Aorta (tissue), 5 donors: Measurements from ENCODE around the gene NINJ2. TPM values are rescaled to one million over a fixed set of nuclear protein-coding genes. Genes with fewer than 3 reads are reported as not detected.
A peak's percentile ranks its signal among the peaks of the same experiment; 100 is the strongest.

Source experiments
- ATAC-seq: fragments of 200-7000 bp; cut with Tn5 transposase; one replicate; pipeline ENCODE4 v1.9.1; 2022; ENCODE audit warnings: moderate library complexity; ENCODE audit not compliant: low FRiP score
- DNase-seq, 2 donors: peaks; one replicate each; pipeline ENCODE4 v3.0.0-alpha.2; 2020
- H3K27ac ChIP-seq, 2 donors: one replicate each; pipeline ENCODE4 v1.5.1; 2013; ENCODE audit warnings: low read length in 2 of 2, mild to moderate bottlenecking in 2 of 2, moderate library complexity in 2 of 2, control low read depth in 1 of 2, inconsistent platforms in 1 of 2, low read depth in 1 of 2
- H3K27me3 ChIP-seq, 2 donors: one replicate each; pipeline ENCODE4 v1.6.1; 2013; ENCODE audit warnings: control low read depth in 1 of 2, low read length in 1 of 2, mild to moderate bottlenecking in 1 of 2, moderate library complexity in 1 of 2; ENCODE audit not compliant: insufficient read depth in 2 of 2, control insufficient read depth in 1 of 2
- H3K36me3 ChIP-seq, 2 donors: one replicate each; pipeline ENCODE4 v1.6.1; 2013; ENCODE audit warnings: control low read depth in 1 of 2, low read length in 1 of 2, mild to moderate bottlenecking in 1 of 2; ENCODE audit not compliant: insufficient read depth in 2 of 2, control insufficient read depth in 1 of 2
- H3K4me1 ChIP-seq, 2 donors: one replicate each; pipeline ENCODE4 v1.6.1; 2013; ENCODE audit warnings: low read length in 2 of 2, control low read depth in 1 of 2, mild to moderate bottlenecking in 1 of 2, moderate library complexity in 1 of 2; ENCODE audit not compliant: insufficient read depth in 2 of 2, control insufficient read depth in 1 of 2
- H3K4me3 ChIP-seq, 2 donors: one replicate each; pipeline ENCODE4 v1.5.1; 2013; ENCODE audit warnings: low read length in 2 of 2, control low read depth in 1 of 2, mild to moderate bottlenecking in 1 of 2
- H3K9me3 ChIP-seq: one replicate; pipeline ENCODE4 v1.6.1; 2013; ENCODE audit warnings: mild to moderate bottlenecking, low read length; ENCODE audit not compliant: control insufficient read depth
- WGBS, 2 donors: extraction: QIAGEN DNeasy Blood & Tissue Kit; methylation state at CpG; one replicate each; pipeline ENCODE4 v1.1.7; 2013; 5-methylcytosine and 5-hydroxymethylcytosine counted together
- intact Hi-C, 2 donors: fragments of 100-400 bp; cut with DNase I; formaldehyde crosslinking; loops; one replicate each; pipeline versions ENCODE4 v1.14.2 to v1.15.0; 2022
- polyA plus RNA-seq, 2 donors: library from polyadenylated mRNA; stranded (reverse); fragments of 200-250 nt; gene quantifications; one replicate each; pipeline ENCODE4 v1.2.3, GENCODE V29; 2013
- total RNA-seq, 2 donors: library from RNA; stranded (reverse); fragmentation: NEBNext Ultra II Directional; extraction: Animal tissue kit (Norgen Biotek cat#: 25700); gene quantifications; one replicate each; pipeline ENCODE4 v1.2.1, GENCODE V29; 2021
- donor health status: healthy with polysubstance abuse.
- donor health status: Bipolar disorder and iron deficiency.
- donor health status: DM: no; HTN: no; CAD: no.
- donor health status: DM: no; HTN: no; CAD: no.
- donor health status: DM: yes; HTN: yes; CAD: no.

The NINJ2 gene
- total and polyA plus RNA-seq, 4 donors, result 0.95 to 11.2 (median 4.9) TPM

- H3K4me1 ChIP-seq, result no peaks in the 10 kb centered on the region
- no peaks in the 10 kb centered on the region for H3K9me3 ChIP-seq
- DNase-seq, result peak; percentile 88 to 95
- peak; percentile 92 for ATAC-seq
- H3K36me3 ChIP-seq, result no peaks in the 10 kb centered on the region
- no peak overlapping the region for H3K4me3 ChIP-seq
- intact Hi-C loops, result loop anchor here (2.0 to 10.0 kb wide), 5 partner anchors 56 to 1009 kb away; no protein-coding TSS in a partner anchor
- WGBS, 2 donors, result 2 to 3% methylated on average over 39 of the region's 39 CpGs
- peak overlapping the region in 1 of 2 donors; percentile 58 for H3K27ac ChIP-seq
- H3K27me3 ChIP-seq, result no peaks in the 10 kb centered on the region
These were observed 87.2 kb downstream of the NINJ2 start for GRCh38 chr12:575948-576614.

GRCh38 chr12:575129-575502 is 88.1 kb downstream of the NINJ2 start:
- DNase-seq, result peak; percentile 54 to 77
- Histone ChIP-seq H3K27ac (no peak overlapping the region), H3K4me3 (no peak overlapping the region), H3K27me3 (no peaks in the 10 kb centered on the region), H3K4me1 (no peaks in the 10 kb centered on the region), H3K36me3 (no peaks in the 10 kb centered on the region), H3K9me3 (no peaks in the 10 kb centered on the region)
- intact Hi-C loops, result loop anchor here (2.0 to 10.0 kb wide), 5 partner anchors 57 to 1010 kb away; no protein-coding TSS in a partner anchor
- 82 to 87% methylated on average over 7 of the region's 7 CpGs for WGBS, 2 donors
- no peak for ATAC-seq

GRCh38 chr12:574475-575128 is 88.6 kb downstream of the NINJ2 start:
- intact Hi-C loops, result loop anchor here (2.0 to 10.0 kb wide), 6 partner anchors 58 to 1010 kb away; no protein-coding TSS in a partner anchor
- ATAC-seq, result no peak
- H3K36me3 ChIP-seq, result no peaks in the 10 kb centered on the region
- 65 to 77% methylated on average over 3 of the region's 3 CpGs for WGBS, 2 donors
- H3K27ac ChIP-seq, result no peak overlapping the region
- H3K4me3 ChIP-seq, result no peak overlapping the region
- DNase-seq, result peak in 1 of 2 donors; percentile 17
- no peaks in the 10 kb centered on the region for H3K4me1 ChIP-seq
- H3K9me3 ChIP-seq, result no peaks in the 10 kb centered on the region
- H3K27me3 ChIP-seq, result no peaks in the 10 kb centered on the region

GRCh38 chr12:573232-573631 is 90.0 kb downstream of the NINJ2 start:
- Histone ChIP-seq H3K36me3 (no peaks in the 10 kb centered on the region), H3K4me1 (no peaks in the 10 kb centered on the region), H3K4me3 (no peak overlapping the region), H3K9me3 (no peaks in the 10 kb centered on the region), H3K27ac (no peak overlapping the region), H3K27me3 (no peaks in the 10 kb centered on the region)
- intact Hi-C loops, result loop anchor here (5.0 to 10.0 kb wide), 3 partner anchors 239 to 1012 kb away; no protein-coding TSS in a partner anchor
- WGBS, 2 donors, result 90 to 92% methylated on average over 5 of the region's 5 CpGs
- DNase-seq (no peak), ATAC-seq (no peak)

GRCh38 chr12:572532-572899 is 90.7 kb downstream of the NINJ2 start:
- Histone ChIP-seq H3K4me3 (no peak overlapping the region), H3K36me3 (no peaks in the 10 kb centered on the region), H3K27ac (peak overlapping the region in 1 of 2 donors; percentile 81), H3K4me1 (no peaks in the 10 kb centered on the region), H3K9me3 (no peaks in the 10 kb centered on the region), H3K27me3 (no peaks in the 10 kb centered on the region)
- ATAC-seq, result no peak
- intact Hi-C loops, result loop anchor here (5.0 to 10.0 kb wide), 3 partner anchors 240 to 1012 kb away; no protein-coding TSS in a partner anchor
- peak in 1 of 2 donors; percentile 44 for DNase-seq
- 94% methylated on average over 3 of the region's 3 CpGs for WGBS, 2 donors

- DNase-seq (peak; percentile 55 to 79), ATAC-seq (no peak)
- no peaks in the 10 kb centered on the region for H3K27me3 ChIP-seq
- WGBS, 2 donors, result 52 to 54% methylated on average over 19 of the region's 19 CpGs
- peak overlapping the region; percentile 47 to 81 for H3K27ac ChIP-seq
- intact Hi-C loops, result loop anchor here (2.0 to 10.0 kb wide), 6 partner anchors 181 to 1013 kb away; partner anchors contain the start of gene WNK1 (in 1 of the 2)
- H3K4me3 ChIP-seq, result no peak overlapping the region
- H3K36me3 ChIP-seq, result no peaks in the 10 kb centered on the region
- H3K9me3 ChIP-seq, result no peaks in the 10 kb centered on the region
- no peaks in the 10 kb centered on the region for H3K4me1 ChIP-seq
These were observed 91.3 kb downstream of the NINJ2 start for GRCh38 chr12:571795-572531.

- no peaks in the 10 kb centered on the region for H3K9me3 ChIP-seq
- peak overlapping the region; percentile 49 to 57 for H3K4me3 ChIP-seq
- ATAC-seq (peak; percentile 65), DNase-seq (peak; percentile 87 to 91)
- no peaks in the 10 kb centered on the region for H3K27me3 ChIP-seq
- H3K4me1 ChIP-seq, result no peaks in the 10 kb centered on the region
- intact Hi-C loops, result loop anchor here (2.0 to 10.0 kb wide), 6 partner anchors 182 to 1014 kb away; partner anchors contain the start of gene WNK1 (in 1 of the 2)
- H3K36me3 ChIP-seq, result no peaks in the 10 kb centered on the region
- H3K27ac ChIP-seq, result peak overlapping the region; percentile 62 to 83
- WGBS, 2 donors, result 4 to 9% methylated on average over 17 to 22 of the region's 22 CpGs
These were observed 92.1 kb downstream of the NINJ2 start for GRCh38 chr12:570921-571794.
